ENCODE measurements around the gene SYT2.
"Not testable (repeated sequence)": the region's sequence is repeated elsewhere in the genome, so short reads cannot be mapped to it uniquely, and the experiment has no call there.

Gene SYT2

GRCh38 chr1:202632241-202632640, 78.0 kb downstream of the SYT2 start:
- DNase-seq = no peak
- TF ChIP-seq POLR2A (IDR thresholded peaks at IDR 0.05; ENCODE audit: low read length) (no peak), GATA1 (IDR thresholded peaks at IDR 0.05; ENCODE audit: low read depth, low read length) (no peak)

- no peak for DNase-seq
- TF ChIP-seq GATA1 (IDR thresholded peaks at IDR 0.05; ENCODE audit: low read depth, low read length) = no peak
- TF ChIP-seq POLR2A (IDR thresholded peaks at IDR 0.05; ENCODE audit: low read length) = no peak
Measured at GRCh38 chr1:202631076-202631923, 79.0 kb downstream of the SYT2 start.

- TF ChIP-seq GATA1 (IDR thresholded peaks at IDR 0.05; ENCODE audit: low read depth, low read length) (no peak), POLR2A (IDR thresholded peaks at IDR 0.05; ENCODE audit: low read length) (no peak)
- no peak for DNase-seq
Measured at GRCh38 chr1:202630541-202630940, 79.7 kb downstream of the SYT2 start.

GRCh38 chr1:202630096-202630495, 80.2 kb downstream of the SYT2 start:
- DNase-seq = not testable (repeated sequence)

- DNase-seq = not testable (repeated sequence)
Measured at GRCh38 chr1:202629257-202629811, 80.9 kb downstream of the SYT2 start.

GRCh38 chr1:202628646-202629215, 81.5 kb downstream of the SYT2 start:
- TF ChIP-seq GATA1 (IDR thresholded peaks at IDR 0.05; ENCODE audit: low read depth, low read length) (no peak), POLR2A (IDR thresholded peaks at IDR 0.05; ENCODE audit: low read length) (no peak)

GRCh38 chr1:202627841-202628565, 82.3 kb downstream of the SYT2 start:
- TF ChIP-seq GATA1 (IDR thresholded peaks at IDR 0.05; ENCODE audit: low read depth, low read length) (no peak), POLR2A (IDR thresholded peaks at IDR 0.05; ENCODE audit: low read length) (no peak)

More at GRCh38 chr1:202628646-202629215, 81.5 kb downstream of the SYT2 start:
- DNase-seq = no peak

GRCh38 chr1:202627036-202627435, 83.2 kb downstream of the SYT2 start:
- not testable (repeated sequence) for DNase-seq

More at GRCh38 chr1:202627841-202628565, 82.3 kb downstream of the SYT2 start:
- DNase-seq = no peak

- DNase-seq = peak; percentile 77 to 81
- TF ChIP-seq POLR2A (IDR thresholded peaks at IDR 0.05; ENCODE audit: low read length) (no peak), GATA1 (IDR thresholded peaks at IDR 0.05; ENCODE audit: low read depth, low read length) (no peak)
Measured at GRCh38 chr1:202625416-202626360, 84.6 kb downstream of the SYT2 start.

GRCh38 chr1:202624781-202625108, 85.5 kb downstream of the SYT2 start:
- DNase-seq = peak; percentile 35 to 51
- no peak for TF ChIP-seq POLR2A (IDR thresholded peaks at IDR 0.05; ENCODE audit: low read length)
- TF ChIP-seq GATA1 (IDR thresholded peaks at IDR 0.05; ENCODE audit: low read depth, low read length) = no peak

GRCh38 chr1:202624088-202624780, 86.0 kb downstream of the SYT2 start:
- TF ChIP-seq POLR2A (IDR thresholded peaks at IDR 0.05; ENCODE audit: low read length) (no peak), GATA1 (IDR thresholded peaks at IDR 0.05; ENCODE audit: low read depth, low read length) (no peak)
- no peak for DNase-seq

GRCh38 chr1:202623476-202623875, 86.8 kb downstream of the SYT2 start:
- DNase-seq = not testable (repeated sequence)

GRCh38 chr1:202623075-202623474, 87.2 kb downstream of the SYT2 start:
- TF ChIP-seq POLR2A (IDR thresholded peaks at IDR 0.05; ENCODE audit: low read length) (no peak), GATA1 (IDR thresholded peaks at IDR 0.05; ENCODE audit: low read depth, low read length) (no peak)
- DNase-seq = peak in 1 of 2 experiments; percentile 23

Data from erythroblast (primary cell).